HG03439 (cell line): ENCODE measurements around the gene PPP1R27.
A peak's percentile ranks its signal among the peaks of the same experiment; 100 is the strongest.

ENCODE experiments used
- ATAC-seq: cut with Tn5 transposase; IDR thresholded peaks from one replicate; pipeline ENCODE4 v1.9.1; 2021; ENCODE audit warnings: mild to moderate bottlenecking, moderate library complexity; ENCODE audit not compliant: unreplicated experiment

The PPP1R27 gene, protein sequence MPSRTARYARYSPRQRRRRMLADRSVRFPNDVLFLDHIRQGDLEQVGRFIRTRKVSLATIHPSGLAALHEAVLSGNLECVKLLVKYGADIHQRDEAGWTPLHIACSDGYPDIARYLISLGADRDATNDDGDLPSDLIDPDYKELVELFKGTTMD

DNA sequence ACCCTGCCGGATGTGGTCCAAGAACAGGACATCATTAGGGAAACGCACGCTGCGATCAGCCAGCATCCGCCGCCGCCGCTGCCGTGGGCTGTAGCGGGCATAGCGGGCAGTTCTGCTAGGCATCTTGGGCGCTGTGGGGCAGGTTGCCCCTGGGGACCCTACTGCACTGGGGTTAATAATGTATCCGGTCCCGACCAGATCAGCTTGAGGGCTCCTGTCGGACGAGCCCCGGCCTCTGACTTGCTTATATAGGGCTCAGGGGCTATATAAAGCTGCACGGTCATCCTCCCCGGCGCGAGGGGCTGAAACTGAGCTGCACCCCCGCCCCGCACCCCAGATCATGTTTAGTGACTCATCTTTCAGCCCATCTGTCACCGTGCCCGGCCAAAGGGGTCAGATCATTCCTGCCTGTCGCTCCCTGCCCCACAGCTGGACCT lies at the start of gene PPP1R27:
TSS of gene PPP1R27 (minus strand) at position 220 of the 437 bp plus-strand sequence. CDS start at position 123, 97 bp downstream.
- ATAC-seq: no peak

DNA sequence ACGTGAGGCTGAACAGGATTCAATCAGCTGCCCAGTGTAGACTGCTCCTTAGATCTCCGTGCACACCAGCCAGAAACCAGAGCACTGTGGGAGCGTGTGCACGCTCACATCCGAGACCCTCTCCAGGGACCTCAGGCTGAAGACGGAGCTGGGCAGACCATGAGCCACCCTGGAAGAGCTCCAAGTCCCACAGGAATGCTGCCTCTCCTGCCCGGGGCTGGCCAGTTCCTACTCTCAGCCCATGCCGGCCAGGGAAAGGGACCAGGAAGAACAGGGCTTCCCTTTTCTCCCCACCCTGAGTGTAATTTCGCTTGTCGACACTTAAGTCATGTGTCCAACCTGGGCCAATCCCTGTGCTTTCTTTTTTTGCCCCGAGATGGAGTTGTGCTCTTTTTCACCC lies 49.7 kb upstream of the PPP1R27 start:
- ATAC-seq: no peak

DNA sequence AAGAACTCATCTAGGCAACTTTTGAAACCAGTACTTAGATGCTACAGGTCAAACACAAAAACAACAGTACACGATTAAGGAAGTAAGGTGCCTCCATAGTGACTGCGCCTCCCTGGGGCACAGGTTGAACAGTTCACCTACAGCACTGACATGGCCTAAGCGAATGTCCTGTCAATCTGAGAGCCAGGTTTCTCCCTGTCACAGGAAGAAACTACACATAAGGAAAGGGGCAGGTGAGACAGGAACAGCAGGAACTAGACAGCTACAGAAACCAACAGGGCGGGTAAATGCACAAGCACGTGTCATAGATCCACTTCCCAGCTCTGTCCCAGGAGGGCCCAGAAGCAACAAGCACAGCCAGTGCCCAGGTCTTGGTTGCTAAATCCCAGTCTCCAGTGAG lies 44.3 kb upstream of the PPP1R27 start:
- ATAC-seq: no peak

DNA sequence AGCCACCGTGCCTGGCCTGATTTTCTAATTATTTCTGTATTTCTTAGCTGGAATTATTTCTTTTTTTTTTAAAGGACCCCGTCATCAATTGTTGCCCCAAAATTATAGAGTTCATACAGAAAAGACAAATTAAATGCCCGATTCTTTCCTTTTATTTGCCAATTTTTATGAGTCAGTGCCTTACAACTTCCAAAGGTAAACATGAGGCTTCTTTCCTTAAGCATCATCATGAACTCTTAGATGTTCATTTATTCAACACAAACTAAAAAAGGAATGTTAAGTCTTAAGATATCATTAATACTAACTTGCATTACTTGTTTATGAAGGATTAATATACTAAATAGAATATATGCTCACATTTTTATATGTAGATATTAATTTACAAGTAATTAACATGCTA lies 43.4 kb upstream of the PPP1R27 start:
- ATAC-seq: no peak

DNA sequence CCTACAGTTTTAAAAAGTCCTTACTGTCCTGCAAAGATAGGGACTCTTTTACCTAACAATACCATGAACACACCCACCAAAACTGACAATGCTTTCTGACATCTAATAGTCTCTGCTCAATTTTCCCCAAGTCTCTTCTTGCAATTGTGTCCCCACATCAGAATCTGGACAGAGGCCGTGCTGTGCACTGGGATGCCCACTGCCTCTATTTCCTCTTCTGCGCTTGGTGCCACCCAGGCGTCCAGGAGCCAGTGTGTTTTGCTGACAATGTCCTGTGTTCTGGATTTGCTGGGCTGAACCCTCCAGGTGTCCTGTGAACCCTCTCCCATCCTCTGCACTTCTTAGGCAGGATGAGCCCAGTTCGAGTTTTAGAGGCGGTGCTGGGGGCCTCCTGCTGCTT lies 42.7 kb upstream of the PPP1R27 start:
- ATAC-seq: no peak

DNA sequence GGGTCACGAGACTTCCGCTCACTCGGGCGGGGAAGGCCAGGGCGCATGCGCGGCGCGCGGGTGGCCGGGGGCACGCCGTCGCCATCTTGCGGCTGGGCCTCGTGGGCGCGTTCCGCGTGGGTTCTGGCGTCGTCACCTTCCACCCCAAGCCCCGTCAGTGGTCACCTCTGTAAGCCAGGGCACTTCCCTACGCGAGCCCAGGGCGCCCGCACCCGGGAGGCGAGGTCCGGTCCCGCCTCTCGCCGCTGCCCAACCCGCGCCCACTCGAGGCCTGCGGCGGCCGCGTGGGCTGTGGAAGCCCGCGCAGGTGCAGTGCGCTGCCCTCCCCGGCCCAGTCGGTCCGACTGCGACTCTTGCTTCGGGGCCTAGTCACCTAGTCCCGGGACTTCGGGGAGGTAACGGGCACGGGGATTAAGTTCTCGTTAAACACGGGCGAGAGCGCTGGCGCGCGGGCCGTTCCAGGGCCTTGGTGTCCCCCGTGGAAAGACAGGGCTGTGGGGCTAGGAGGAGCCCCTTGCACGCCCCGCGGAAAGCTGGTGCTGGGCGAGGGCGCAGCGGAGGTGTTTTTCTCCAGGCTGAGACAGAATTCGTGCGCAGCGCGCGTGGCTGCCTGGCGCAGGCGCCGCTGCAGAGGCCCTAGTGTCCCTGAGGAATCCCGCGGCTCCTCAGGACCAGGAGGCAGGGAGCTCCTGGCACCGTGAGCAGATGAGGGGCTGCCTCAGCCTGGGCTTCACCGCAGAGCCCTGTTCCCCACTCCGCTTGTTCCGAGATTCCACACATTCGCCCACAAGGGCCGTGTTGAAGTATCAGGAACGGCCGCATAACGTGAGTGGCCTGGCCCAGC lies 36.8 kb upstream of the PPP1R27 start:
- ATAC-seq: peak; percentile 47

DNA sequence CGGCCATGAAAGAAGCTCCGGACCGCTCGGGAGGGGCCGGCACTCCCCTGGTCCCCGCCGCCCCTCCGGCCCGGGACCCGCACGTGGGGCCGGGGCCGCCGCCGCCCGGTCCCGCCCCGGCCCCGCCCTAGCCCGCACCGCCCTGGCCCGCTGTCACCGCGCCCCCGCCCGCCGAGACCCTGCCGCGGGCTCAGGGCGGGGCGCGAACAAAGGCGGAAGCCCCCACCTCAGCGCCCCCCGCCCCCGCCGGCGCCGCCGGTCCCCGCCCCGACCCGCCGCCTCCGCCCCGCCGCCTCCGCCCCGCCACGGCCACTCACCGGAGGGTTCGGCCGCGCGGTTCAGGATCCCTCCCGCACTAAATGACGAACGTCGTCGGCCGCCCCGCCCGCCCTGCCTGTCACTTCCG lies 36.1 kb upstream of the PPP1R27 start, which contains the start of gene ARHGDIA:
TSS of gene ARHGDIA (minus strand) at position 357 of the 406 bp plus-strand sequence. CDS start 1,407 bp downstream, outside the sequence.
- peak; percentile 14 for ATAC-seq

DNA sequence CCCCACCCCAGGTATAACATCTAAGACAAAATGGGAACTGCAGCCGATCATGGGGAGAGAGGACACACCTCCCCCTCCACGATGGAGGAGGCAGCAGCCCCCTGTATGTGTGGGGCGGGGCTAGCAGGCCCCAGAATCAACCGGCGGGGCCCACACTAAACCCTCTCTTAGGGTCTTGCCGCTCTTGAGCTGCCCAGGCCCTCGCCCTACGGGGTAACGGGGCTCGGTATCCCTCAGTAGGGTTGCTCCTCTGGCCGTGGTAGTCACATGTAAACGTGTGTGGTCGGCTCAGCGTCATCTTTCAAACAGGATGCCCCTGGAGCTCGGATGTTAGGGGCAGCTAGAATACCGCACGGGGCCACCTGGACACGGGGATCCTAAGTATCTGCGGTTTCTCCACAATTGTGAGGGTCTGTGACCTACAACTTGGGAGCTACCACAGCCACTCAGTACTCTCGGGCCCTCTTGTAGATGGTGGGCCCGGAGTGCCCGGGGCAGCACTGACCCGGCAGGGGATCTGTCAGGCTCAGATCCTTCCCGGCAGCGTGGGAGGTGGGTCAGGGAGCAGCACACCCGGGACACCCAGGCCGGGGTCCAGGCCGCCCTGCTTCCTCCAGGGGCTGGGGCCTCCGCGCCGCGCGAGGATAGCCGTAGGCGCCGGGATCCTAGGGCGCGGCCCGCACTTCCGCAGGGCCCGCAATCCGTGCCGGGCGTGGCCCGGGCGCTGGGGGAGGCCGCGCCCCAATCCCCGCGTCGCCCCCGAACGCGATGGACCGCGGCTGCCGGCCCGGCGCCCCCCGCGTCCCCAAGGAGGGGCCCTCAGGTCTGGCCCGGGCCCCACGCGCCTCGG lies 35.5 kb upstream of the PPP1R27 start:
- ATAC-seq: peak; percentile 7

DNA sequence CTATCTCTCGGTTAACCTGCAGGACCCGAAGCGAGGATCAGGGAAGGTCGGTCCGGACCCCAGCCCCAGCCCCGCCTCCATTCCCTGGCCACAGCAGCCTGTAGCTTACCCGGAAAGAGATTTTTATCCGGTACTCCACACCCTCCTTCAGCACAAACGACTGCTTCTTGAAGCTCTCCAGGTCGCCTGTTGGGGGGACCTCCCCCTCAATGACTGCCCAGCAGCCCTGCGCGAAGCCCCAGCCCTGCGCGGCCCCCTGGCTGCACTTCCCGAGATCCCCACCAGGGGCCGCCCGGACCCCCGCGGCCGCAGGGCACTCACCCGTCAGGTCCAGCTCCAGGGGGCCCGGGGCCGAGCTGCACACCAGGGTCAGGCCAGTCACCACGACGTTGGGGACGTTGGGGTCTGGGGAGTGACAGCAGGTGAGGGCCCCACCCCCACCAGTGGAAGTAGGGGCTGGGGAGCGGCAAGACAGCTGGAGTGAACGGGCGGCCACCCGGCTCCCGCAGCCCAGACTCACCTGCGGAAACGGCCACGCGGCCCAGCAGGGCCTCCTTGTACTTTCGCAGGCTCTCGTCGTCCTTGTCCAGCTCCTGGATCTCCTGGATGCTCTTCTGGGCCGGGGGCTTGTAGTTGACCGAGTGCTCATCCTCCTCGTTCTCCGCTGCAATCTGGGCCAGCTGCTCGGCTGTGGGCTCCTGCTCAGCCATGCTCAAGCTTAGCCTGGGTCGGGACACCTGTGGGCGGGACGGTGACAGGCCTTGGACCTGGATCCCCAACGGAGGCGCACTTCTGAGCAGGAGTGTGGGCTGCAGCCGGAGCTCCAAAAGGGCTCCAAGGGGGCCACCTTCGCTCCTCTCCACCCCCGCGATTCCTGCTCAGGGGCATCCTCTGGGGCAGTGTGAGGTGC lies 34.6 kb upstream of the PPP1R27 start:
- no peak for ATAC-seq

DNA sequence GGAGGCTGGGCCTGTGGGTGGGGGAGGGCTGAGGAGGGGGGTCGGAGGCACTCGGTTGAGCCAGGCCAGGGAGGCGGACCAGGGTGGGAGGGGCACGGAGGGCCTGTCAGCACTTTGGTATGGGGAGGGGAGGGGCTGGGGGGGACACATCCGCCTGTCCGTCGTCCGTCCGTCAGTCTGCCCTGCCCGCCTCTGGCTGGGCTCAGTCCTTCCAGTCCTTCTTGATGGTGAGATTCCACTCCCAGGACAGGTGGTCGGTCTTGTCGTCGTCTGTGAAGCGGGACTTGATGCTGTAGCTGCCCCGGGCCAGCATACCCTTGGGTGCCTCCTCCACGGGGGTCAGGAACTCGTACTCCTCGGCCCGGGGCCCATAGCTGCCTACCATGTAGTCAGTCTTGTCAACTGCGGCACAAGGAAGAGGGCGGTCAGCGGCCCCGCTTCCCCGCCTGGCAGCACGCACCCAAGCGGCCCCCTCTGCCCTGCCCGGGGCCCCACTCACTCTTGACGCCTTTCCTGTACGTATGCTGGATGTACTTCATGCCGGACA lies 33.9 kb upstream of the PPP1R27 start:
- no peak for ATAC-seq

DNA sequence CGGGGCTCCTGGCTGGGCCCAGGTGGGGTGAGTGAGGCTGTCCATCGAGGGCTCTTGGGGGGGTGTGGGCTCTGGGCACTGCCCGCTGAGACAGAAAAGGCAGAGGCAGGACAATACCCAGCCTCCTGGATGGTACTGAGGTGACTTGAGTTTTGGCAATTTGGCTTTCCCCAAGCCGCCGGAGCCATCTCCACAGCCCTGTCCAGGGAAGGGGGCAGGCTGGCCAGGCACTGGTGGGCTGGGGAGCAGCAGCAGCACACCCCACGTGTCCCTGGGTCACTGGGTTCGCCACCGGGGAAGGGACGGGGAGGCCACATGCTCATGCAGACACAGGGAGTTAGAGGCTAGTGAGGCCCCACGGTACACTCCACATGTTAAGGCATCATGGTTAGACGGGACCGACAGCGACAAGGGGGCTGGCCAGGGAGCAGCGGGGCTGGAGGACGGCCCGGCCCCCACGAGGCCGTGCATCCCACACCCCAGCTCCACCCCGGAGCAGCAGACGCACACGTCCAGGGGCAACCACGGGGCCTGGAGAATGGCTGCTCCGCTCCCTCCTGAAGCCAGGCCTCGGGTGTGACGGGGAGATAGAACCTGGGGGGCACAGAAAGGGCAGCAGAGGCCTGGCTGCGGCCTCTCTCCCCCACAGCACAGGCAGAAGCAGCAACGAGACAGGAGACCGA lies 33.3 kb upstream of the PPP1R27 start:
- no peak for ATAC-seq

DNA sequence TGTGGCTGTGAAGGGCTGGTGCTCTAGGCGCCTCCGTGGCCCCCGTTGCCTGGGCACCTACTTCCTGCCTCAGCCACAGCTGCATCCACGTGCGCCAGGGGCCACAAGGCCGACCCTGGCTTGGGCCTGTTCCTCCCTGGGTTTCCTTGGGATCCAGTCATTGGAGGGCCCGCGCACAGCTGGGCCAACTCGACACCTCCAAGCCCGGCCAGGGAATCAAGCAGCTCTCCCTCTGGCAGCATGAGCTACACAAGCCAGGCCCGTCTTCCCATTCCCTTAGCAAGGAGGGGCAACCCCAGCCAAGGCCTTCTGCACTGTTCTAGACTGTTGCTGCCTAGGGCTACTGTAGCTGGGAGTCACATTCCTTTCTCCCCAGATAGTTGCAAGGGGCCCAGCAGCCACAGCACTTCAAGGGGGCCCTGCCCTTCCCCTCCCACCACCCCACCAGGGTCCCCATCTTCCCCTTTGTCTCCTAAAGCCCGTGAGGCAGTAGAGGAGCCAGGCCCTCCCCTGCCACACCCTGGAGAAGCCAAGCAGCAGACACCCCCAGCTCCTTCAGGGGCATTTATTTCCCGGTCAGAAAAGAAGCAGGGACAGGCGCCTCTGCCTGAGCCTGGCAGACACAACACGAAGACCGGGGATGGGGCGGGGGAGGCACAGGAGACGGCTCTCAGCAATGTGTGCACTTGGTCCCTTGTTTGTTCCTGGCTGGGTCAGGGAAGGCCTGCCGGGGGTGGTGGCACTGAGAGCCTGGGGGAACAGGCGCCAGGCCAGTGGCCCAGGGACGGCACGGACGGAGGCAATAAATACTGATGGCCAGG lies 32.5 kb upstream of the PPP1R27 start:
- ATAC-seq: no peak

DNA sequence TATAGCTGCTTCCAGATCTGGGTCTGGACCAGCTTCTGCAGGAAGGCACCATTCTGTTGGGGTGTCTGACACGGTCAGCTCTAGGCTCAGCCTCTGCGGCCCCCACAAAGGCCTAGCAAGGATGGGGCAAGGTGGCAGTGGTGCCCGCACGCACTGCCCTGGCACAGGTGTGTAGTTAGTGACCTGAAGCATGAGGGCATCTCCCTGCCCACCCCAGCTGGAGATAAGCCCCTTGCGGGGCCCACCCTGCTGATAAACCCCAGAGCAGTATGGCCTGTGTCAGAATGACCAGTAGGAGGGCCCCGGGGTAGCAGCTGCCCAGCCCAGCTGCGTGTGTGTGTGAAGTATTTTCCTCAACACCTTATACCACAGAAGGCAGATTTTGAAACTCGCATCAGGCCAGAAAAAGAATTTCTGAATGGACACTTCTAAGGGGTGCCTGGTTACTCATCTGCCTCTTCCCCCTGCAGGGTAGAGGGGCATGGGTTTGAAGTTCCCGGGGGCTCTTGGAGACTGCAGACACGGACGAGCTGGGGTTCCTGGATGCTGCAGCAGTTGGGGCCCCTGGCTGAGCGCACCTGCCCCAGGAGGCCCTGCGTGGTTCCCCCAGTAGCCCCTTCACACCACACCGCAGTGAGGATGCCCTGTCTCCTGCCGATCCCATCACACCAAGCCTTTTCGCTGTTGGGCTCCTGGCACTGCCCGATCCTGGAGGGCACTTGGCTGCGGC lies 31.8 kb upstream of the PPP1R27 start:
- no peak for ATAC-seq

DNA sequence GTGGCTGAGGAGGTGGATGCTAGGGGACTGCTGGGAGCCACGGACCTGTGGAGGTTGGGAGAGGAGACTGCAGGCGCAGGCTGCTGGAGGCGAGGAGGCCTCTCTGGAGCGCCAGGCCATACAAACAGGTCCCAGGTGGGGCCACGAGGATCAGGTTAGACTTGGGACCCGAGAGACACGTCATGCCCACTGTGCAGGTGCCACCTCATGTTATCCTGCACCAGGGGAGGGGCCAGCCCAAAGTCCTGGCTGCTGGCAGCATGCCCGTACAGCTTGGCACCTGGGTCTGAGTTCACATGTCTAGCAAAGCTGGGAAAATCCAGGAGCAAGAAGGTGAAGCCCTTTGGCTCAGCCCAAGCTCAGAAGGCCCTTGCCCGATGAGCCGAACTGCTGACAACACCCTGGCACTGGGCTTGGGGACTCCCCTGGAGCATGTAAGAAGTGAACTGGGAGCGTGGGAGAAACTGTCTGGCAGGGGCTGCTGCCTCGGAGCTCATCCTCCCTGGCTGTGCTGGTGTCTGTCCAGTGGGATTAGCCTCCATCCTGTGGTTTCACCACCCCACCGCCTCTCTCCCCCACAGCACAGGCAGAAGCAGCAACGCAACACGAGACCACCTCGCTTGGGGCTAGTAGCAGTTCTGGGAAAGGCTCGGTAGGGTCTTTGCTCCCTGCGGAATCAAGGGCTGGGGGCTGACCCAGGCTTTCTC lies 31.0 kb upstream of the PPP1R27 start:
- ATAC-seq: no peak

DNA sequence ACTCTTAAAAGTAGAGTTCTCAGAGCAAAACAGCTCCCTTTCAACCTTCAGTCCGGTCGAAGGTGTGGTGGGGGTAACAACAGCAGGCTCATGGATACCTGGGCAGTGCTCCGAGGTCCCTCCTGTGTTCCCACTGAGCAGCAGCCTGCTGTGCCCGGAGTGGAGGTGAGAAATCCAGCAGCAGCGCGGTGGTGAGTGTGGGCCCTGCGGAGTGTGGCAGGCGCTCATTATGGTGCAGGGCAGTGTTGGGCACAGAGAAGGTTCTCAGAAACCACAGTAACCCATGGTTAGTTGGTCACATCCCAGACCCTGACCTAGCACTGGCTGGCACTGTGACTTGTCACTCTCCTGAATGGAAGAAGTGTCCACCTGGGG lies 30.5 kb upstream of the PPP1R27 start:
- no peak for ATAC-seq

DNA sequence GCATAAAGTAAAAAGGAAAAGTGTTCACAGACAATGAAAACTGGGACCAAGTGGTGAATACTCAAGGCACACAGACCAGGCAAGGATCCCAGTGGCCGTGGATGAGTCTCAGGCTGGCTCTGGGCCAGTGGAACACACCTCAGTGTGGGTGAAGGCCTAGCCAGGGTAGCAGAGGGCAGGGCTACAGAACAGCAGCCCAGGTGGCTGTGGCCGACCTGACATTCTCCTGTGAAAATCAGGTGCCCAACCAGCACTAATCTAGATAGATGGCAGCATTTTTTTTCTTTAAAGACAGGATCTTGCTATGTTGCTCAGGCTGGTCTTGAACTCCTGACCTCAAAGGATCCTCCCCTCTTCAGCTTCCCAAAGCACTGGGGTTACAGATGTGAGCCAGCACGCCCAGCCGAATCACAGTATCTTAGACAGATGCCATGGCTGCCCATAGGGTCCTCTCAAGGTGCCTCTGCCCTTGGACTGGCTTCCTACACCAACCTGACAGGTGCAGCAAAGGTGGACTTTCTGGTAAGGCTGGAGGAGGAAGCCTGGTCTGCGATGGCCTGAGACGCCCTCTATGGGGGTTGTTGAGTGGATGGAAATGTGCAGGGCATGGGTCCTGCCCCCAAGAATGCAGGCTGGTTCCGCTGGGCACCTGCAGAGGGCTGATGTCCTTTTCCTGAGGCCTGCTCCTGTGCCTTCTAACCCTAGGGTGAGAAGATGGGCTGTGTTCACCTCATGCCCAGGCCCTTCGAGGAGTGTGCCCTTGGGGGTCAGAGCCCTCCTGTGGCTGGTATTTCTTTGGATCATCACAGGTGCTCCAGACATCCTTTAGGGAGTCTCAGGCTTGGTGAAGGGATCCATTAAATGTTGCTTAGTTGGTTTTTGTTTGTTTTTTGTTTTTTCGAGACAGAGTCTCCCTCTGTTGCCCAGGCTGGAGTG lies 29.3 kb upstream of the PPP1R27 start:
- ATAC-seq: no peak
